ENCODE data around the gene CLASP1.

CLASP1 gene

GRCh38 chr2:121436918-121437317 lies 212.3 kb downstream of the CLASP1 start:
- in situ Hi-C loops (cut with MboI; ENCODE audit: low sequenced_read_pairs): no loop called here

GRCh38 chr2:121435790-121436189 lies 213.5 kb downstream of the CLASP1 start:
- in situ Hi-C loops (cut with MboI; ENCODE audit: low sequenced_read_pairs): no loop called here

- in situ Hi-C loops (cut with MboI; ENCODE audit: low sequenced_read_pairs): no loop called here
Measured at GRCh38 chr2:121431214-121431613, 218.0 kb downstream of the CLASP1 start.

GRCh38 chr2:121429927-121430520 lies 219.2 kb downstream of the CLASP1 start:
- in situ Hi-C loops (cut with MboI; ENCODE audit: low sequenced_read_pairs): no loop called here

GRCh38 chr2:121429119-121429903 lies 220.0 kb downstream of the CLASP1 start:
- in situ Hi-C loops (cut with MboI; ENCODE audit: low sequenced_read_pairs): no loop called here

GRCh38 chr2:121427187-121427689 lies 222.0 kb downstream of the CLASP1 start:
- in situ Hi-C loops (cut with MboI; ENCODE audit: low sequenced_read_pairs): no loop called here

- in situ Hi-C loops (cut with MboI; ENCODE audit: low sequenced_read_pairs): no loop called here
Measured at GRCh38 chr2:121420486-121420885, 228.8 kb downstream of the CLASP1 start.

- in situ Hi-C loops (cut with MboI; ENCODE audit: low sequenced_read_pairs): no loop called here
Measured at GRCh38 chr2:121419081-121419699, 230.1 kb downstream of the CLASP1 start.

GRCh38 chr2:121418494-121419058 lies 230.7 kb downstream of the CLASP1 start:
- in situ Hi-C loops (cut with MboI; ENCODE audit: low sequenced_read_pairs): no loop called here

- in situ Hi-C loops (cut with MboI; ENCODE audit: low sequenced_read_pairs): no loop called here
Measured at GRCh38 chr2:121417826-121418225, 231.4 kb downstream of the CLASP1 start.

GRCh38 chr2:121415727-121416126 lies 233.5 kb downstream of the CLASP1 start:
- in situ Hi-C loops (cut with MboI; ENCODE audit: low sequenced_read_pairs): no loop called here

GRCh38 chr2:121412349-121412748 lies 236.9 kb downstream of the CLASP1 start:
- in situ Hi-C loops (cut with MboI; ENCODE audit: low sequenced_read_pairs): no loop called here

GRCh38 chr2:121409966-121410365 lies 239.3 kb downstream of the CLASP1 start:
- in situ Hi-C loops (cut with MboI; ENCODE audit: low sequenced_read_pairs): loop anchor here (10.0 kb wide), 1 partner anchor 315 kb away; no protein-coding TSS in a partner anchor

- in situ Hi-C loops (cut with MboI; ENCODE audit: low sequenced_read_pairs): loop anchor here (10.0 kb wide), 1 partner anchor 315 kb away; no protein-coding TSS in a partner anchor
Measured at GRCh38 chr2:121409388-121409787, 239.9 kb downstream of the CLASP1 start.

- in situ Hi-C loops (cut with MboI; ENCODE audit: low sequenced_read_pairs): loop anchor here (10.0 kb wide), 1 partner anchor 316 kb away; no protein-coding TSS in a partner anchor
Measured at GRCh38 chr2:121408641-121409040, 240.6 kb downstream of the CLASP1 start.

- in situ Hi-C loops (cut with MboI; ENCODE audit: low sequenced_read_pairs): loop anchor here (10.0 kb wide), 1 partner anchor 320 kb away; no protein-coding TSS in a partner anchor
Measured at GRCh38 chr2:121405233-121405632, 244.0 kb downstream of the CLASP1 start.

GRCh38 chr2:121400201-121400600 lies 249.1 kb downstream of the CLASP1 start:
- in situ Hi-C loops (cut with MboI; ENCODE audit: low sequenced_read_pairs): loop anchor here (10.0 kb wide), 1 partner anchor 325 kb away; no protein-coding TSS in a partner anchor

- in situ Hi-C loops (cut with MboI; ENCODE audit: low sequenced_read_pairs): no loop called here
Measured at GRCh38 chr2:121398853-121399252, 250.4 kb downstream of the CLASP1 start.

GRCh38 chr2:121390082-121390692 lies 259.1 kb downstream of the CLASP1 start:
- in situ Hi-C loops (cut with MboI; ENCODE audit: low sequenced_read_pairs): no loop called here

- in situ Hi-C loops (cut with MboI; ENCODE audit: low sequenced_read_pairs): no loop called here
Measured at GRCh38 chr2:121388371-121388770, 260.9 kb downstream of the CLASP1 start.
